Smooth muscle cell (in vitro differentiated cells): ENCODE measurements around the gene SDCCAG8. TPM values are rescaled to one million over a fixed set of nuclear protein-coding genes. Genes with fewer than 3 reads are reported as not detected.

ENCODE experiments used
- DNase-seq: peaks from one replicate; lab custom pipeline; 2025; ENCODE audit not compliant: unreplicated experiment; lab: John Stamatoyannopoulos, UW
- H2AFZ ChIP-seq: fragments of 200-600 bp; sonication (generic); 2 replicates; pipeline ENCODE4 v1.6.0; 2016; ENCODE audit warnings: antibody characterized with exemption, low read depth, mild to moderate bottlenecking
- H3F3A ChIP-seq: fragments of 200-600 bp; sonication (generic); 2 replicates; pipeline ENCODE4 v1.6.0; 2017; ENCODE audit warnings: antibody characterized with exemption, low read depth
- H3K27ac ChIP-seq: fragments of 200-600 bp; sonication (generic); 2 replicates; pipeline ENCODE4 v1.5.1; 2016; ENCODE audit warnings: low read depth, mild to moderate bottlenecking
- H3K27me3 ChIP-seq: fragments of 200-600 bp; sonication (generic); 2 replicates; pipeline ENCODE4 v1.6.1; 2016; ENCODE audit warnings: low read depth, mild to moderate bottlenecking
- H3K36me3 ChIP-seq: fragments of 200-600 bp; sonication (generic); 2 replicates; pipeline ENCODE4 v1.5.1; 2016; ENCODE audit warnings: low read depth
- H3K4me1 ChIP-seq: fragments of 200-600 bp; sonication (generic); 2 replicates; pipeline ENCODE4 v1.5.1; 2016; ENCODE audit warnings: low read depth
- H3K4me2 ChIP-seq: fragments of 200-600 bp; sonication (generic); 2 replicates; pipeline ENCODE4 v1.6.0; 2016; ENCODE audit warnings: mild to moderate bottlenecking
- H3K4me3 ChIP-seq: fragments of 200-600 bp; sonication (generic); 2 replicates; pipeline ENCODE4 v1.5.1; 2016; ENCODE audit warnings: mild to moderate bottlenecking
- H3K79me2 ChIP-seq: fragments of 200-600 bp; sonication (generic); 2 replicates; pipeline ENCODE4 v1.6.0; 2016; ENCODE audit warnings: low read depth, mild to moderate bottlenecking
- H3K9ac ChIP-seq: fragments of 200-600 bp; sonication (generic); 2 replicates; pipeline ENCODE4 v1.6.0; 2016; ENCODE audit warnings: low read depth
- H3K9me3 ChIP-seq: fragments of 200-600 bp; sonication (generic); replicated peaks from 2 replicates; pipeline ENCODE4 v1.5.1; 2016; ENCODE audit warnings: low read depth
- H4K20me1 ChIP-seq: fragments of 200-600 bp; sonication (generic); 2 replicates; pipeline ENCODE4 v1.6.0; 2016; ENCODE audit warnings: low read depth
- CTCF ChIP-seq: fragments of 200-600 bp; sonication (generic); IDR thresholded peaks from 2 replicates; pipeline ENCODE4 v1.5.1; 2017; ENCODE audit warnings: borderline replicate concordance, mild to moderate bottlenecking, antibody characterized with exemption; ENCODE audit not compliant: insufficient read depth, poor library complexity, severe bottlenecking
- WGBS: methylation state at CpG from one replicate; pipeline ENCODE4 v1.1.7; 2016; ENCODE audit warnings: low lambda C conversion rate; 5-methylcytosine and 5-hydroxymethylcytosine counted together
- polyA plus RNA-seq: library from polyadenylated mRNA; unstranded; fragments of >200 nt; fragmentation: Nextera tagmentation; extraction: Ambion mirVana; gene quantifications from 2 replicates; pipeline ENCODE4 v1.2.1, GENCODE V29; 2016
- total RNA-seq: library from RNA; depleted of rRNA; stranded (reverse); fragments of >200 nt; gene quantifications from 2 replicates; pipeline ENCODE4 v1.2.3, GENCODE V29; 2014

SDCCAG8 gene
- total and polyA plus RNA-seq, 2 experiments from 2014 or later, result 30.9 to 33.4 TPM

- Histone ChIP-seq H3K9me3 (no peaks in the 10 kb centered on the region), H3K79me2 (no peaks in the 10 kb centered on the region), H3K4me1 (no peaks in the 10 kb centered on the region), H3F3A (no peaks in the 10 kb centered on the region), H3K27me3 (no peaks in the 10 kb centered on the region), H3K4me3 (no peak overlapping the region), H3K27ac (no peak overlapping the region), H3K9ac (no peak overlapping the region), H3K36me3 (peaks cover 3% of the 10 kb centered on the region), H3K4me2 (no peak overlapping the region), H4K20me1 (no peaks in the 10 kb centered on the region), H2AFZ (no peak overlapping the region)
- 95% methylated on average over 4 of the region's 4 CpGs for WGBS
- DNase-seq, result no peak
- no peak for TF ChIP-seq CTCF
Measured at GRCh38 chr1:243354511-243355153, 98.8 kb downstream of the SDCCAG8 start.

GRCh38 chr1:243363832-243364231 lies 108.0 kb downstream of the SDCCAG8 start:
- H3K27ac ChIP-seq, result no peak overlapping the region
- H3F3A ChIP-seq, result no peaks in the 10 kb centered on the region
- H3K9me3 ChIP-seq, result no peaks in the 10 kb centered on the region
- H3K79me2 ChIP-seq, result no peaks in the 10 kb centered on the region
- no peak for DNase-seq
- no peak overlapping the region for H3K9ac ChIP-seq
- no peaks in the 10 kb centered on the region for H3K4me1 ChIP-seq
- no peaks in the 10 kb centered on the region for H3K36me3 ChIP-seq
- H2AFZ ChIP-seq, result no peak overlapping the region
- H3K4me2 ChIP-seq, result no peak overlapping the region
- H4K20me1 ChIP-seq, result no peaks in the 10 kb centered on the region
- no peaks in the 10 kb centered on the region for H3K27me3 ChIP-seq
- H3K4me3 ChIP-seq, result no peak overlapping the region
- TF ChIP-seq CTCF, result no peak
- 97% methylated on average over 1 of the region's 1 CpG for WGBS

- no peaks in the 10 kb centered on the region for H3K27me3 ChIP-seq
- no peak overlapping the region for H2AFZ ChIP-seq
- 91% methylated on average over 2 of the region's 2 CpGs for WGBS
- no peaks in the 10 kb centered on the region for H3K4me1 ChIP-seq
- H3K4me2 ChIP-seq, result no peak overlapping the region
- no peak for DNase-seq
- H4K20me1 ChIP-seq, result no peaks in the 10 kb centered on the region
- H3K79me2 ChIP-seq, result no peaks in the 10 kb centered on the region
- no peak overlapping the region for H3K9ac ChIP-seq
- no peaks in the 10 kb centered on the region for H3K36me3 ChIP-seq
- no peaks in the 10 kb centered on the region for H3F3A ChIP-seq
- H3K9me3 ChIP-seq, result no peaks in the 10 kb centered on the region
- H3K27ac ChIP-seq, result no peak overlapping the region
- H3K4me3 ChIP-seq, result no peak overlapping the region
- TF ChIP-seq CTCF, result no peak
Measured at GRCh38 chr1:243364330-243364729, 108.5 kb downstream of the SDCCAG8 start.

- Histone ChIP-seq H3K36me3 (no peaks in the 10 kb centered on the region), H3F3A (no peaks in the 10 kb centered on the region), H3K9me3 (no peaks in the 10 kb centered on the region), H3K4me2 (no peak overlapping the region), H3K27ac (no peak overlapping the region), H3K4me1 (no peaks in the 10 kb centered on the region), H4K20me1 (no peaks in the 10 kb centered on the region), H3K27me3 (no peaks in the 10 kb centered on the region), H3K79me2 (no peaks in the 10 kb centered on the region), H3K9ac (no peak overlapping the region), H3K4me3 (no peak overlapping the region), H2AFZ (no peak overlapping the region)
- TF ChIP-seq CTCF, result no peak
- no peak for DNase-seq
- 96% methylated on average over 8 of the region's 8 CpGs for WGBS
Measured at GRCh38 chr1:243364866-243365265, 109.0 kb downstream of the SDCCAG8 start.
